ENCODE measurements around the gene STAG2. TPM values are rescaled to one million over a fixed set of nuclear protein-coding genes. Genes with fewer than 3 reads are reported as not detected.
"Not testable (repeated sequence)": the region's sequence is repeated elsewhere in the genome, so short reads cannot be mapped to it uniquely, and the experiment has no call there.

STAG2 gene
- polyA plus RNA-seq, 6 donors from 2014 or later, result 53.6 to 73.5 (median 61.9) TPM

DNA sequence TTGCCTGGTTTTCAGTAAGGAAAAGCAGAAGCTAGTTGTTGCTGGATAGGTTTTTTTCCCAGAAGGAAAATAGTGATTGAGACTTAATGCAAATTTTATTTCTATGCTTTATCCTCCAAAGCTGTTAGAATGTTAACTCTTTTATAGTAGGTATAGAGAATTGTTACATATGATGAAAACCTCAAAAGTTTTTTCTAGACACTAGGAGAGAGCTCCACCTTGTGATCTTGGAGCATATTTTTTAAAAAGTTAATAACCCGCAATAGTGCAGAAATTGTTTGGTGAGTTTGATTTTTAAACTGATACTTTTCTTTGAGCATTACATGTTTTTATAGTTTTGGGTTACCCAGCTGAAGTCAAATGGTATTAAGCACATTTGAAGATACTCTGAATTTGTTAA is 56.5 kb downstream of the STAG2 start:
- no peaks in the 10 kb centered on the region for H3K36me3 Mint-ChIP-seq

DNA sequence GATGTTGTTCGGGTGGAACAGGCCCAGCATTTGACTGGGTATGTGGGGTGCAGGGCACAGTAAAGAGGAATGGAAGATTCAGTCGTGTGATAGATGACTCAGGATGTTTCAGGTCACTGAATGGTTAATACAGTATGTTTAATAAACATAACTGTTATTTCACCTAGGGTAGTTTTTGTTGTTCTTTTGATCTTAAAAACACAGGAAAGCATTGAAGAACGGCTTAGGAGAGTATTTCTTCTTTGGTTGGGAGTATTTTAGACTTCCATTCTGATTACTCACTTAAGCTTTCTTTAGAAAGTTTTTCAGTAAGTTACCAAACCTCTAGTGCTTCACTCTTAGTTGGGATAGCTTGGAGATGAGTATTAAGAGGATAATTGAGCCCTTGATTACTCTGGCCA is 62.3 kb downstream of the STAG2 start:
- no peak overlapping the region for H3K4me3 Mint-ChIP-seq
- no peak for ATAC-seq (ENCODE audit: low read depth in 2 of 2)
- DNase-seq, result no peak
- no peaks in the 10 kb centered on the region for H3K27me3 Mint-ChIP-seq
- no peaks in the 10 kb centered on the region for H3K9me3 Mint-ChIP-seq
- no peaks in the 10 kb centered on the region for H3K4me1 Mint-ChIP-seq
- H3K36me3 Mint-ChIP-seq, result no peaks in the 10 kb centered on the region
- H3K27ac Mint-ChIP-seq, result peak overlapping the region in 2 of 6 donors; percentile 7 to 71

More for the DNA sequence above, 56.5 kb downstream of the STAG2 start:
- H3K4me1 Mint-ChIP-seq, result peaks cover 14 to 33% (median 17%) of the 10 kb centered on the region in 3 donors
- H3K4me3 Mint-ChIP-seq, result no peak overlapping the region
- DNase-seq (no peak), ATAC-seq (ENCODE audit: low read depth in 2 of 2) (no peak)
- no peaks in the 10 kb centered on the region for H3K27me3 Mint-ChIP-seq
- no peaks in the 10 kb centered on the region for H3K9me3 Mint-ChIP-seq
- peak overlapping the region in 3 of 6 donors; percentile 1 to 54 (median 7) for H3K27ac Mint-ChIP-seq

DNA sequence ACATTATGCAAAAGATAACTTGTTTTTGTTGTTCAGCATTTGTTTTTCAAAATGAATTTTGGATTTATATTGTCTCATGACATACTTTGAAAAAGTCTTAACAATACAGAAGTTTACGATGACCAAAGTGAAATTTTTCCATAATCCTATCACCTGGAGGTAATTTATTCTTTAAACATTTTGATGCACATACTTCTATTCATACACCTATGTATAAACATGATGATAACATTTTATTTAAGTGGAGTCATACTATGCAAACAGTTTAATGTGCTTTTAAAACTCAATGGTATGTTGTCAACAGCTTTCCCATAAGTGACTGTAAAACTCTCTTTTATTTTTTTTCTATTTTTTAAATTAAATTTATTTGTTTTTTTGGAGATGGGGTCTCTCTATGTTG is 65.0 kb downstream of the STAG2 start:
- no peaks in the 10 kb centered on the region for H3K27me3 Mint-ChIP-seq
- H3K9me3 Mint-ChIP-seq, result no peaks in the 10 kb centered on the region
- no peaks in the 10 kb centered on the region for H3K4me1 Mint-ChIP-seq
- H3K36me3 Mint-ChIP-seq, result no peaks in the 10 kb centered on the region
- DNase-seq (no peak), ATAC-seq (ENCODE audit: low read depth in 2 of 2) (no peak)
- H3K4me3 Mint-ChIP-seq, result no peak overlapping the region
- H3K27ac Mint-ChIP-seq, result no peak overlapping the region

DNA sequence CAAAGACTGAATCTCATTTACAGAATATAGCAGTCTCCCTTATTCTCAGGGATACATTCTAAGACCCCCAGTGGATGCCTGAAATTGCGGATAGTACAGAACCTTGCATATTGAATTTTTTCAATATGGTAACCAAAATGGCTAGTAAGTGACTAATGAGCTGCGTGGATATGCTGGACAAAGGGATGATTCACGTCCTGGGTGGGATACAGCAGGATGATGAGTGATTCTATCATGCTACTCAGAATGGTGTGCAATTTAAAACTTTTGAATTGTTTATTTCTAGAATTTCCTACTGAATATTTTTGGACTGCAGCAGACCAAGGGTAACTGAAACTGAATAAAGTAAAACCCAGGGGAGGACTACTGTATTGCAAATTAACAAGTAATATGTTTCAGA is 66.7 kb downstream of the STAG2 start:
- Mint-ChIP-seq H3K27ac (no peak overlapping the region), H3K36me3 (no peaks in the 10 kb centered on the region), H3K9me3 (no peaks in the 10 kb centered on the region), H3K4me3 (no peak overlapping the region), H3K27me3 (no peaks in the 10 kb centered on the region), H3K4me1 (no peaks in the 10 kb centered on the region)
- ATAC-seq (ENCODE audit: low read depth in 2 of 2) (no peak), DNase-seq (no peak)

DNA sequence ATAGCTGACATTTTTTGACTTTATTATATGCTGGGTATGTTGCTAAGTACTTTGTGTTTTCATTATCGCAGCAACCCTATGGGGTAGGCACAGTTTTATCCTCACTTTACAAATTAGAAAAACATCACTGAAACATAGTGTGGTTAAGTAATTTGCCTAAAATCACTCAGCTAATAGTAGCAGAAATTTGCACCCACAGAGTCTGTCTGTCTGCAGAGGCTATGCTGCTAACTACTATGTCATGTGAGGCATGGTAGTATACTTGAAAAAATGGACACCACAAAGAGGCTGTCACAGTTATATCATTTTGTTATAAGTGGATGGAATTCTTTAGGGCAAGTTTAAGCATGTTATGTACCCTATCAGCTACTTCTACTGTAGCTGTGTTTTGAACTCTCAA is 69.0 kb downstream of the STAG2 start:
- no peaks in the 10 kb centered on the region for H3K27me3 Mint-ChIP-seq
- no peak overlapping the region for H3K4me3 Mint-ChIP-seq
- H3K4me1 Mint-ChIP-seq, result peaks cover 0 to 4% (median 0%) of the 10 kb centered on the region in 3 donors
- no peak for DNase-seq
- no peak overlapping the region for H3K27ac Mint-ChIP-seq
- ATAC-seq (ENCODE audit: low read depth in 2 of 2), result no peak
- H3K36me3 Mint-ChIP-seq, result no peaks in the 10 kb centered on the region
- no peaks in the 10 kb centered on the region for H3K9me3 Mint-ChIP-seq

DNA sequence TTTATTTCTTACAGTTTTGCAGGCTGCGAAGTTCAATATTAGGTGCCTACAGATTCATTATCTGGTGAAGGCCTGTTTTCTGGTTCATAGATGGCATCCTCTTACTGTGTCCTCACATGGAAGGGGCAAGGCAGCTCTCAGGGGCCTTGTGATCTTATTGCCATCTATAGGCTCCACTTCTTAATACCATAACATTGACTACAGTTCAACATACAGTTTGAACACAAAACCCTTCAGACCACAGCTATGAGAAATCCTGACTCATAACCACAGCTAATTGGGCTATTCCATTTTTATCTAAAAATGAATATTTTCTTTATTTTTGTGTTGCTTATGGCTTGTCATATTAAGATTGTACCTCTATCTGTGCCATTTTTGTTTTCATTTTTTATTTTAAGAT is 72.3 kb downstream of the STAG2 start:
- no peak for ATAC-seq (ENCODE audit: low read depth in 2 of 2)
- Mint-ChIP-seq H3K27ac (no peak overlapping the region), H3K27me3 (no peaks in the 10 kb centered on the region), H3K9me3 (no peaks in the 10 kb centered on the region), H3K36me3 (no peaks in the 10 kb centered on the region), H3K4me3 (no peak overlapping the region), H3K4me1 (peaks cover 0 to 4% (median 0%) of the 10 kb centered on the region in 3 donors)
- DNase-seq, result no peak

DNA sequence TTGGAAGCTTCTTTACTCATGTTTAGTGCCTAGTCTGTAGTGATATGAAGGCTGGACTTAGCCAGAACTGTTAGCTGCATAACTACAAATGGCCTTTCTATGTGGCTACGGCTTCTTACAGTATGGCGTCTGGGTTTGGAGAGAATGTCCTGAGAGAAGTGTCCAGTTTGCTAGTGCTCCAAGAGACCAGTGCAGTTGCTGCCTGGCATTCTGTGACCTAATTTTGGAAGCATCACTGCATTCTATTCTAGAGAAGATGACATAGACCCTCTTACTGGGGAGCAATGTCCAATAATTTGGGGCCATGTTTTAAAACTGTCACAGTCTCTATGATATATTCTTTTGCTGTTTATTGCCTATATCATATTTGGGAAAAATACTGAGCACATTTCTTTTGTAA is 74.2 kb downstream of the STAG2 start:
- ATAC-seq (ENCODE audit: low read depth in 2 of 2) (no peak), DNase-seq (no peak)
- peak overlapping the region in 1 of 6 donors; percentile 44 for H3K27ac Mint-ChIP-seq
- peaks cover 0 to 4% (median 0%) of the 10 kb centered on the region in 3 donors for H3K4me1 Mint-ChIP-seq
- H3K36me3 Mint-ChIP-seq, result no peaks in the 10 kb centered on the region
- H3K27me3 Mint-ChIP-seq, result no peaks in the 10 kb centered on the region
- no peak overlapping the region for H3K4me3 Mint-ChIP-seq
- H3K9me3 Mint-ChIP-seq, result no peaks in the 10 kb centered on the region

DNA sequence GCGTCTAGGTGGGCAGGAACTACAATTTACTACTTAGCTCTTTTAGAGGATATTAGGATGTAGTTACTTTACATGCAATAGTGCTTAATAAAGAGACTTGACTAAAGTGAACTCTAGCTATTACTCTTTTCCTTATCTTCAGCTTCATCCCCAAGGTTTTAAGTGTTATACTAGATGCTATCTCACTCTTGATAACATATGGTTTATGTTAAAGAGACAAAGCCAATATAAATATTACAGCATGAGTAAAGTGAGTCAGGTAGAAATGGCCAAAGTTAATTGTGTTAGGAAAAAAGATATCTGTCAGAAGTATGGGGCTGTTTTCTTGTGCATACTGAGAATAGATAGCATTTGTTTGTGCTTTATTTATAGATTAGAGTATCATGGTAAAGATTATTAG is 80.5 kb downstream of the STAG2 start:
- no peak overlapping the region for H3K4me3 Mint-ChIP-seq
- DNase-seq (no peak), ATAC-seq (ENCODE audit: low read depth in 2 of 2) (no peak)
- H3K27ac Mint-ChIP-seq, result peak overlapping the region in 3 of 6 donors; percentile 35 to 82 (median 61)
- H3K27me3 Mint-ChIP-seq, result no peaks in the 10 kb centered on the region
- H3K36me3 Mint-ChIP-seq, result no peaks in the 10 kb centered on the region
- no peaks in the 10 kb centered on the region for H3K9me3 Mint-ChIP-seq
- H3K4me1 Mint-ChIP-seq, result no peaks in the 10 kb centered on the region

DNA sequence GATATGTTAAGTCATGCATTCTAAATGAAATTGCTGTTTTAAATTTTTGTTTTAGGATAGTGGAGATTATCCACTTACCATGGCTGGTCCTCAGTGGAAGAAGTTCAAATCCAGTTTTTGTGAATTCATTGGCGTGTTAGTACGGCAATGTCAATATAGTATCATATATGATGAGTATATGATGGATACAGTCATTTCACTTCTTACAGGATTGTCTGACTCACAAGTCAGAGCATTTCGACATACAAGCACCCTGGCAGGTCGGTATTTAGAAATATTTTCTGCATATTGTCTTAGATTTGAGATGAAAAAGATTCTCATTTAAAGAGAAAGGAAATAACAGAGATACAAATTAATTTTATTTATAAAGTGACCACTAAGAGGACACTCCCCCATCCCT is 83.6 kb downstream of the STAG2 start:
- DNase-seq (no peak), ATAC-seq (ENCODE audit: low read depth in 2 of 2) (no peak)
- H3K4me1 Mint-ChIP-seq, result no peaks in the 10 kb centered on the region
- no peak overlapping the region for H3K27ac Mint-ChIP-seq
- H3K36me3 Mint-ChIP-seq, result no peaks in the 10 kb centered on the region
- no peak overlapping the region for H3K4me3 Mint-ChIP-seq
- no peaks in the 10 kb centered on the region for H3K9me3 Mint-ChIP-seq
- H3K27me3 Mint-ChIP-seq, result no peaks in the 10 kb centered on the region

DNA sequence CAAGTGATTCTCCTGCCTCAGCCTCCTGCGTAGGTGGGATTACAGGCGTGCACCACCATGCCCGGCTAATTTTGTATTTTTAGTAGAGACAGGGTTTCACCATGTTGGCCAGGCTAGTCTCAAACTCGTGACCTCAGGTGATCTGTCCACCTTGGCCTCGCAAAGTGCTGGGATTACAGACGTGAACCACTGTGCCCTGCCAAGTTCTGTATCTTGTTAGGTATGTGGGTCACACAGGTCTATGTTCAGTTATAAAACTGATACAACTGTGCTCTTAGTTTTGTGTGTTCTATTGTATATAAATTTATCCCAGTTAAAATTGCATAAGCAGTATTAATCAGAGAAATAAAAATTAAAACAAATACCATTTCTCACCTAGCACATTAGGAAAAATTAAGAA is 122.9 kb downstream of the STAG2 start:
- not testable (repeated sequence) for DNase-seq; ATAC-seq (ENCODE audit: low read depth in 2 of 2); H3K27me3 Mint-ChIP-seq; H3K4me3 Mint-ChIP-seq; H3K4me1 Mint-ChIP-seq; H3K36me3 Mint-ChIP-seq; H3K9me3 Mint-ChIP-seq
- H3K27ac Mint-ChIP-seq, result peak overlapping the region in 1 of 6 donors; percentile 19

DNA sequence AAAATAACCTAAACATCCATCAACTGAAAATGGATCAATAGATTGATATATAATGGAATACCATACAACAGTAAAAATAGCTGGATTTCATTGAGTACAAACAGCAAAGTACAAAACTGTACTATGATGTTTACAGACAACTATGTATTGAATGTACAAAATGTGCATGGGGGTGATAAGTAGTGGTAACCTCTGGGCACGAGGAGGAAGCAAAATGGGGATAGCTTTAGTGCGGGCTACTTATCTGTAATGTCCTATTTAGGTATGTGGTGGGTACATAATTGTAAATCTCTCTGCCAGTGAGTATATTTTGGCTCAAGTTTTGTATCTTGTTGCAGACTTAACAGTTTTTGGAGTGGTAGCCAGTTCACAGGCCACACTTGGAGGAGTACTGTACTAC is 123.6 kb downstream of the STAG2 start:
- Mint-ChIP-seq H3K36me3 (no peaks in the 10 kb centered on the region), H3K4me3 (peak overlapping the region in 1 of 8 donors; percentile 10)

DNA sequence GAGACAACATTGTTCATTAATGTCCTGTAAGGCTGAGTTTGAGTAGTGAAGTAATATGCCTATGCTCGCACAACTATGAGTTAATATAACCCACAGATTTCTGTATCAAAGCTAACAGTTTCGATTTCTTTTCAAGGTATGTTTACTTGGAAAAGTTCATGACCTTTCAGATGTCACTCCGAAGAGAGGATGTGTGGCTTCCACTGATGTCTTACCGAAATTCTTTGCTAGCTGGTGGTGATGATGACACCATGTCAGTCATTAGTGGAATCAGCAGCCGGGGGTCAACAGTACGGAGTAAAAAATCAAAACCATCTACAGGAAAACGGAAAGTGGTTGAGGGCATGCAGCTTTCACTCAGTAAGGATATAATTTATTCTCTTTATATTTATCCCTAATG is 124.9 kb downstream of the STAG2 start:
- no peak overlapping the region for H3K27ac Mint-ChIP-seq
- H3K36me3 Mint-ChIP-seq, result peaks cover 3 to 6% of the 10 kb centered on the region in 2 donors
- peaks cover 0 to 2% (median 0%) of the 10 kb centered on the region in 7 donors for H3K9me3 Mint-ChIP-seq
- no peak for ATAC-seq (ENCODE audit: low read depth in 2 of 2)
- H3K4me1 Mint-ChIP-seq, result no peaks in the 10 kb centered on the region
- H3K4me3 Mint-ChIP-seq, result no peak overlapping the region
- no peaks in the 10 kb centered on the region for H3K27me3 Mint-ChIP-seq
- DNase-seq, result no peak

More for the DNA sequence above, 123.6 kb downstream of the STAG2 start:
- Mint-ChIP-seq H3K9me3 (peaks cover 0 to 3% (median 0%) of the 10 kb centered on the region in 7 donors), H3K27ac (peak overlapping the region in 2 of 6 donors; percentile 1 to 82), H3K27me3 (no peaks in the 10 kb centered on the region), H3K4me1 (no peaks in the 10 kb centered on the region)
- DNase-seq (no peak), ATAC-seq (ENCODE audit: low read depth in 2 of 2) (no peak)

DNA sequence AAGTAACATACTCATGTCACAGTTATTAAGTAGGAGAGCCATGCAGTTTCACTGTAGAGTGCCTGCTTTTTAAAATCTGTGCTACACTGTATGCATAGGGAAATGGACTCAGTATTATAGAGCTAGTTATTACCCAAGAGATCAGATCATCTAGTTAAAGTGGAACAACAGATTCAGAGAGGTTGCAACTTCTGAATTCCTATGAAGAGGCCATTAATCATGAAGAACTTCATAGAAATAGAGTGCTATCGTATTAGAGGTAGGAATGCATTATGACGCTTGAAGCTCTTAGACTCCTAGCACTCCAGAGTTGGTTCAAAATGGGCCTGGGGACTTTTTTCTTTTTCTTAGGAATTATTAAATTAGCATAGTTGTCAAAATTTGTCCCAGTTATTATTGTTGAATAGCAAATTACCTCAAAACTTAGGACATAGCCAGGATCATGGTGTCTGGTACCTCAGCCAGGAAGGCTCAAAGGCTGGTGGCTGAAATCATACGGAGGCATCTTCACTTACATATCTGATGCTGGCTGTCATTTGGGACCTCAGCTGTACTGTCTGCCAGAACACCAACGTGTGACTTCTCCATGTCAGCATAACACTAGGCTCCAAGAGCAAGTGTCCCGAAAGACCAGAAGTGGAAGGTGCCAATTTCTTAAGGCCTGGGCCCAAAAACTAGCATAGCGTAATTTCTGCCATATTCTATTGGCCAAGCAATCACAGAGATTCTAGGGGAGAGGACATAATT is 125.7 kb downstream of the STAG2 start:
- ATAC-seq (ENCODE audit: low read depth in 2 of 2) (no peak), DNase-seq (no peak)
- no peaks in the 10 kb centered on the region for H3K4me1 Mint-ChIP-seq
- no peak overlapping the region for H3K4me3 Mint-ChIP-seq
- peaks cover 5 to 8% of the 10 kb centered on the region in 2 donors for H3K36me3 Mint-ChIP-seq
- no peak overlapping the region for H3K27ac Mint-ChIP-seq
- no peaks in the 10 kb centered on the region for H3K27me3 Mint-ChIP-seq
- H3K9me3 Mint-ChIP-seq, result no peaks in the 10 kb centered on the region

DNA sequence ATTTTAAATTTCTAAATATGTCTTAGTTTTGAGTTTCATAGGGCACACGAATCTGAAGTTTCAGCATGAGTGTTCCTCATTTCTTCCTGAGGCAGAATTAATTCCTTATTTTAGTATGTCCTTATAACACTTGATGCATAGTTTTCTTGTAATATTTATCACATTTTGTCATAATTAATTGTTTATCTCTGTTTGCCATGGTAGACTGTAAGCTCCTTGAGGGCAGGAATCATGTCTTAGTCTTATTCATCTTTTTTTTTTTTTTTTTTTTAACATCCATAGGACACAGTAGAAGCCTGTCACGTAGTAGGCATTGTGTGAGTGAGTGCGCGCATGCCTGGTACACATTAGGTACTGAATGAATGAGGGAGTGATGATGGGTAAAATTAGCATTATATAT is 131.7 kb downstream of the STAG2 start:
- H3K36me3 Mint-ChIP-seq, result peaks cover 5 to 8% of the 10 kb centered on the region in 2 donors
- H3K4me1 Mint-ChIP-seq, result no peaks in the 10 kb centered on the region
- H3K27me3 Mint-ChIP-seq, result no peaks in the 10 kb centered on the region
- H3K4me3 Mint-ChIP-seq, result no peak overlapping the region
- no peaks in the 10 kb centered on the region for H3K9me3 Mint-ChIP-seq
- DNase-seq (no peak), ATAC-seq (ENCODE audit: low read depth in 2 of 2) (no peak)
- H3K27ac Mint-ChIP-seq, result peak overlapping the region in 2 of 6 donors; percentile 38 to 41

All from naive B cell (primary cell).